Measurements from ENCODE around the gene MIP. TPM values are rescaled to one million over a fixed set of nuclear protein-coding genes. Genes with fewer than 3 reads are reported as not detected.
"Not testable (repeated sequence)": the region's sequence is repeated elsewhere in the genome, so short reads cannot be mapped to it uniquely, and the experiment has no call there.

The MIP gene
- total RNA-seq, 1 experiment from 2014 or later: not detected

GRCh38 chr12:56494106-56494415 lies 39.6 kb upstream of the MIP start:
- DNase-seq (ENCODE audit: low read depth, low spot score); BruUV-seq (replicated peaks); intact Hi-C loops (cut with micrococcal nuclease; ENCODE audit: unreplicated experiment); in situ Hi-C loops (cut with HindIII; ENCODE audit: low pct_unique_long_range_greater_than_20kb, low sequenced_read_pairs); H3K4me1 ChIP-seq (ENCODE audit: control insufficient read depth, insufficient read depth, low read length); H3K27ac ChIP-seq (ENCODE audit: low read length); ATAC-seq; POLR2A ChIA-PET; H3K4me3 ChIP-seq (ENCODE audit: low read depth in 2 of 2, low read length in 2 of 2); H3K36me3 ChIP-seq (ENCODE audit: control insufficient read depth, insufficient read depth, low read length); H3K9me3 ChIP-seq (ENCODE audit: control insufficient read depth, insufficient read depth, low read depth, low read length): not testable (repeated sequence)
- CTCF ChIA-PET: interaction anchor here (0.7 kb wide), 1 partner anchor 10 kb away, joined by 6 read pairs; no protein-coding TSS in a partner anchor
- H3K27me3 ChIP-seq (ENCODE audit: control insufficient read depth, insufficient read depth, low read length): peaks cover 12% of the 10 kb centered on the region

GRCh38 chr12:56493409-56494105 lies 39.1 kb upstream of the MIP start:
- ATAC-seq; intact Hi-C loops (cut with micrococcal nuclease; ENCODE audit: unreplicated experiment); DNase-seq (ENCODE audit: low read depth, low spot score); H3K27ac ChIP-seq (ENCODE audit: low read length); H3K4me3 ChIP-seq (ENCODE audit: low read depth in 2 of 2, low read length in 2 of 2); in situ Hi-C loops (cut with HindIII; ENCODE audit: low pct_unique_long_range_greater_than_20kb, low sequenced_read_pairs); BruUV-seq (replicated peaks); H3K4me1 ChIP-seq (ENCODE audit: control insufficient read depth, insufficient read depth, low read length); H3K36me3 ChIP-seq (ENCODE audit: control insufficient read depth, insufficient read depth, low read length); POLR2A ChIA-PET; H3K9me3 ChIP-seq (ENCODE audit: control insufficient read depth, insufficient read depth, low read depth, low read length): not testable (repeated sequence)
- H3K27me3 ChIP-seq (ENCODE audit: control insufficient read depth, insufficient read depth, low read length): peaks cover 17% of the 10 kb centered on the region
- CTCF ChIA-PET: interaction anchor here (0.7 kb wide), 1 partner anchor 10 kb away, joined by 6 read pairs; no protein-coding TSS in a partner anchor

GRCh38 chr12:56490360-56490759 lies 35.9 kb upstream of the MIP start:
- Histone ChIP-seq H3K4me3 (ENCODE audit: low read depth in 2 of 2, low read length in 2 of 2) (no peak overlapping the region), H3K36me3 (ENCODE audit: control insufficient read depth, insufficient read depth, low read length) (no peaks in the 10 kb centered on the region), H3K27me3 (ENCODE audit: control insufficient read depth, insufficient read depth, low read length) (peaks cover 18% of the 10 kb centered on the region), H3K9me3 (ENCODE audit: control insufficient read depth, insufficient read depth, low read depth, low read length) (no peaks in the 10 kb centered on the region), H3K27ac (ENCODE audit: low read length) (no peak overlapping the region), H3K4me1 (ENCODE audit: control insufficient read depth, insufficient read depth, low read length) (0 out of 2 replicates have a peak, but pooled peaks cover 7% of the 10 kb centered on the region)
- BruUV-seq (replicated peaks): no TSS peak
- no peak for ATAC-seq
- intact Hi-C loops (cut with micrococcal nuclease; ENCODE audit: unreplicated experiment) (no loop called here), in situ Hi-C loops (cut with HindIII; ENCODE audit: low pct_unique_long_range_greater_than_20kb, low sequenced_read_pairs) (no loop called here)
- DNase-seq (ENCODE audit: low read depth, low spot score): no peak
- TF ChIP-seq CTCF (IDR thresholded peaks at IDR 0.05) (no peak), TCF7L2 (IDR thresholded peaks at IDR 0.05; ENCODE audit: low read depth, low read length) (no peak), SIN3A (IDR thresholded peaks at IDR 0.05; ENCODE audit: borderline replicate concordance, insufficient read depth, low read depth, low read length) (no peak), REST (IDR thresholded peaks at IDR 0.05; ENCODE audit: insufficient read depth in 1 of 2, low read depth in 2 of 2, low read length in 1 of 2) (no peak), POLR2AphosphoS5 (IDR thresholded peaks at IDR 0.05; ENCODE audit: low read depth, low read length) (no peak)
- CTCF ChIA-PET: no interaction called here
- POLR2A ChIA-PET: no interaction called here
